Measurements from ENCODE around the gene CASKIN1. TPM values are rescaled to one million over a fixed set of nuclear protein-coding genes. Genes with fewer than 3 reads are reported as not detected.

Gene CASKIN1
- total and polyA plus RNA-seq, 10 of the 15 experiments (the other 5 are each of a cell fraction or from before 2014, with no cell fraction given) = 0.03 to 0.33 (median 0.11) TPM; not detected in 5

DNA sequence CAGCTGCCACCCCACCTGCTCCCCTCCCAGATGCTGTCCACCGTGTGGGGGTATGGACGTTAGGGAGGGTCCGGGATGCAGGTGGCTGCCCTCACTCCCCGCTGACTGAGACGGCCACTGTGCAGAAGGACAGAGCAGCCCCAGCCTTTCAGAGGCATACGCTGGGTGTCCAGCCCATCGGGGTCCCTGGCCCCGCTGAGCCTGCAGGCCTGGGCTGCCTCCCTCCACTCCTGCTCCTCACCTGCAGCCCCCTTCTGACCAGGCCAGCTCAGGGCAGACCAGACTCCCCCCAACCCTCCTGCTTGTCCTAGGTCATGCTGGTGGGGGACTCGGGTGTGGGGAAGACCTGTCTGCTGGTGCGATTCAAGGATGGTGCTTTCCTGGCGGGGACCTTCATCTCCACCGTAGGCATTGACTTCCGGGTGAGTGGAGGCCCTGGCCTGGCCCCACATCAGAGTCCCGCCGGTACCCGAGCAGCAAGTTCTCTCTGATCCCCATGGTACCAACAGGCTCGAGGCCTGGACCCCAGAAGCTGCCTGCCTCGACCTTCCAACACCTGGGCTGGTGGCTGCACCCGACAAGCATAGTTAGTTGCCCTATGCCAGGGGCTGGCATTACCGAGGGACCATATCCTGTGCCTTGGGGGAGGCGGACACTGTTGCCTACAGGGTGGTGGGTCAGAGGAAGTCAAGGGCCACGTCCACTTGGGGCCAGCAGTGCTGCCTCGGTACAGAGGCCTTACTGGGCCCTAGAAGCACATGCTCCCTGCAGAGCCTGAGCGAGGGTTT lies 46.6 kb downstream of the CASKIN1 start:
- ATAC-seq (peak; percentile 38), DNase-seq (ENCODE audit: low read depth, low spot score) (no peak), FAIRE-seq (no peak)
- Histone ChIP-seq H3K36me3 (ENCODE audit: control insufficient read depth in 2 of 2, insufficient read depth in 2 of 2, low read length in 1 of 2) (peaks cover 0 to 20% of the 10 kb centered on the region in 2 experiments; a peak in 2 of 4 replicates), H3K9ac (ENCODE audit: control insufficient read depth, insufficient read depth, low read length) (no peak overlapping the region), H3K4me2 (ENCODE audit: control insufficient read depth, insufficient read depth) (peak overlapping the region; percentile 86), H3K79me2 (ENCODE audit: control insufficient read depth, insufficient read depth, low read length) (peaks cover 26% of the 10 kb centered on the region), H3K4me3 (peak overlapping the region; percentile 27; the same call in 1 of the 2 replicates), H3K4me1 (ENCODE audit: control insufficient read depth, insufficient read depth, low read length) (peaks cover 37% of the 10 kb centered on the region), H3K27me3 (replicated peaks in 1 of 2; ENCODE audit: control insufficient read depth in 2 of 2, insufficient read depth in 2 of 2, low read length in 1 of 2) (no peaks in the 10 kb centered on the region), H4K20me1 (ENCODE audit: control insufficient read depth, insufficient read depth) (peaks cover 9% of the 10 kb centered on the region; the same call in 1 of the 2 replicates), H3K27ac (ENCODE audit: control insufficient read depth, insufficient read depth) (no peak overlapping the region), H3K9me3 (replicated peaks; ENCODE audit: control insufficient read depth, insufficient read depth, low read length) (no peaks in the 10 kb centered on the region), H2AFZ (ENCODE audit: control insufficient read depth, low read depth, low read length) (no peak overlapping the region)
- POLR2A ChIA-PET = interaction anchor here (0.7 kb wide), 1 partner anchor 210 kb away, joined by 3 read pairs; no protein-coding TSS in a partner anchor
- WGBS (ENCODE audit: insufficient coverage, insufficient replicate concordance, low lambda C conversion rate, missing lambda C conversion rate) = 2% methylated on average over 24 of the region's 24 CpGs
- peak; percentile 36; the same call in 1 of the 2 replicates for TF ChIP-seq NR2C1 (IDR thresholded peaks at IDR 0.05)
- TF ChIP-seq, protein P1, sequence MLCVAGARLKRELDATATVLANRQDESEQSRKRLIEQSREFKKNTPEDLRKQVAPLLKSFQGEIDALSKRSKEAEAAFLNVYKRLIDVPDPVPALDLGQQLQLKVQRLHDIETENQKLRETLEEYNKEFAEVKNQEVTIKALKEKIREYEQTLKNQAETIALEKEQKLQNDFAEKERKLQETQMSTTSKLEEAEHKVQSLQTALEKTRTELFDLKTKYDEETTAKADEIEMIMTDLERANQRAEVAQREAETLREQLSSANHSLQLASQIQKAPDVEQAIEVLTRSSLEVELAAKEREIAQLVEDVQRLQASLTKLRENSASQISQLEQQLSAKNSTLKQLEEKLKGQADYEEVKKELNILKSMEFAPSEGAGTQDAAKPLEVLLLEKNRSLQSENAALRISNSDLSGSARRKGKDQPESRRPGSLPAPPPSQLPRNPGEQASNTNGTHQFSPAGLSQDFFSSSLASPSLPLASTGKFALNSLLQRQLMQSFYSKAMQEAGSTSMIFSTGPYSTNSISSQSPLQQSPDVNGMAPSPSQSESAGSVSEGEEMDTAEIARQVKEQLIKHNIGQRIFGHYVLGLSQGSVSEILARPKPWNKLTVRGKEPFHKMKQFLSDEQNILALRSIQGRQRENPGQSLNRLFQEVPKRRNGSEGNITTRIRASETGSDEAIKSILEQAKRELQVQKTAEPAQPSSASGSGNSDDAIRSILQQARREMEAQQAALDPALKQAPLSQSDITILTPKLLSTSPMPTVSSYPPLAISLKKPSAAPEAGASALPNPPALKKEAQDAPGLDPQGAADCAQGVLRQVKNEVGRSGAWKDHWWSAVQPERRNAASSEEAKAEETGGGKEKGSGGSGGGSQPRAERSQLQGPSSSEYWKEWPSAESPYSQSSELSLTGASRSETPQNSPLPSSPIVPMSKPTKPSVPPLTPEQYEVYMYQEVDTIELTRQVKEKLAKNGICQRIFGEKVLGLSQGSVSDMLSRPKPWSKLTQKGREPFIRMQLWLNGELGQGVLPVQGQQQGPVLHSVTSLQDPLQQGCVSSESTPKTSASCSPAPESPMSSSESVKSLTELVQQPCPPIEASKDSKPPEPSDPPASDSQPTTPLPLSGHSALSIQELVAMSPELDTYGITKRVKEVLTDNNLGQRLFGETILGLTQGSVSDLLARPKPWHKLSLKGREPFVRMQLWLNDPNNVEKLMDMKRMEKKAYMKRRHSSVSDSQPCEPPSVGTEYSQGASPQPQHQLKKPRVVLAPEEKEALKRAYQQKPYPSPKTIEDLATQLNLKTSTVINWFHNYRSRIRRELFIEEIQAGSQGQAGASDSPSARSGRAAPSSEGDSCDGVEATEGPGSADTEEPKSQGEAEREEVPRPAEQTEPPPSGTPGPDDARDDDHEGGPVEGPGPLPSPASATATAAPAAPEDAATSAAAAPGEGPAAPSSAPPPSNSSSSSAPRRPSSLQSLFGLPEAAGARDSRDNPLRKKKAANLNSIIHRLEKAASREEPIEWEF (IDR thresholded peaks at IDR 0.05; ENCODE audit: insufficient replicate concordance, low read depth, low read length) = no peak
- peak; percentile 42; the same call in 1 of the 2 replicates for TF ChIP-seq POLR2A (IDR thresholded peaks at IDR 0.05; ENCODE audit: low read depth, low read length)
- intact Hi-C loops (cut with micrococcal nuclease; ENCODE audit: unreplicated experiment) (loop anchor here (5.0 kb wide), 1 partner anchor 143 kb away; the partner anchor contains the start of gene ZNF598), in situ Hi-C loops (cut with MboI) (loop anchor here (10.0 kb wide), 2 partner anchors 65 to 285 kb away; no protein-coding TSS in a partner anchor)
- SMC1A ChIA-PET (ENCODE audit: uncharacterized antibody, unreplicated experiment) = interaction anchor here (1.2 kb wide), 1 partner anchor 125 kb away, joined by 3 read pairs; no protein-coding TSS in a partner anchor
- CTCF ChIA-PET = interaction anchor here (0.7 to 1.4 kb wide), 3 partner anchors 10 to 271 kb away, joined by 3 read pairs; no protein-coding TSS in a partner anchor
- RAD21 ChIA-PET (ENCODE audit: unreplicated experiment) = interaction anchor here (1.9 kb wide), 1 partner anchor 9 kb away, joined by 10 read pairs; no protein-coding TSS in a partner anchor
- no TSS peak for BruUV-seq (replicated peaks)
